Thymus (tissue), 11 donors: Measurements from ENCODE around the gene KCNG2. TPM values are rescaled to one million over a fixed set of nuclear protein-coding genes. Genes with fewer than 3 reads are reported as not detected.

Source experiments
- DNase-seq, 9 donors: peaks; one replicate each; pipeline ENCODE4 v3.0.0-alpha.2; 2013; ENCODE audit warnings: low spot score in 9 of 9, low read depth in 6 of 9, missing footprints in 1 of 9
- H3K27ac ChIP-seq, 2 donors: one replicate each; pipeline ENCODE4 v1.5.1; 2013; ENCODE audit warnings: control low read depth in 1 of 2, low read depth in 1 of 2, low read length in 1 of 2, mild to moderate bottlenecking in 1 of 2, moderate library complexity in 1 of 2
- H3K27me3 ChIP-seq, 2 donors: one replicate each; pipeline ENCODE4 v1.5.1; 2013; ENCODE audit warnings: low read length in 1 of 2; ENCODE audit not compliant: control insufficient read depth in 2 of 2, insufficient read depth in 1 of 2
- H3K36me3 ChIP-seq, 2 donors: one replicate each; pipeline ENCODE4 v1.5.1; 2013; ENCODE audit warnings: low read length in 1 of 2, mild to moderate bottlenecking in 1 of 2, moderate library complexity in 1 of 2; ENCODE audit not compliant: control insufficient read depth in 2 of 2, insufficient read depth in 2 of 2
- H3K4me1 ChIP-seq, 2 donors: one replicate each; pipeline ENCODE4 v1.5.1; 2013; ENCODE audit warnings: low read length in 2 of 2; ENCODE audit not compliant: control insufficient read depth in 2 of 2, insufficient read depth in 2 of 2
- H3K4me3 ChIP-seq, 2 donors: one replicate each; pipeline ENCODE4 v1.5.1; 2013; ENCODE audit warnings: low read length in 2 of 2, control low read depth in 1 of 2, mild to moderate bottlenecking in 1 of 2
- H3K9me3 ChIP-seq, 2 donors: one replicate each; pipeline ENCODE4 v1.5.1; 2013; ENCODE audit warnings: low read length in 1 of 2, mild to moderate bottlenecking in 1 of 2; ENCODE audit not compliant: control insufficient read depth in 2 of 2, insufficient read depth in 1 of 2
- WGBS: extraction: QIAGEN DNeasy Blood & Tissue Kit; methylation state at CpG from one replicate; pipeline ENCODE4 v1.1.7; 2013; 5-methylcytosine and 5-hydroxymethylcytosine counted together
- polyA plus RNA-seq: library from polyadenylated mRNA; stranded (reverse); fragments of 200-250 nt; gene quantifications from one replicate; pipeline ENCODE4 v1.2.3, GENCODE V29; 2013
- total RNA-seq: library from RNA; stranded (reverse); fragments of 120-200 nt; gene quantifications from one replicate; pipeline ENCODE4 v1.2.4, GENCODE V29; 2013
- donor health status: healthy.

The KCNG2 gene
- total and polyA plus RNA-seq, 2 donors: 0.14 to 0.19 TPM

DNA sequence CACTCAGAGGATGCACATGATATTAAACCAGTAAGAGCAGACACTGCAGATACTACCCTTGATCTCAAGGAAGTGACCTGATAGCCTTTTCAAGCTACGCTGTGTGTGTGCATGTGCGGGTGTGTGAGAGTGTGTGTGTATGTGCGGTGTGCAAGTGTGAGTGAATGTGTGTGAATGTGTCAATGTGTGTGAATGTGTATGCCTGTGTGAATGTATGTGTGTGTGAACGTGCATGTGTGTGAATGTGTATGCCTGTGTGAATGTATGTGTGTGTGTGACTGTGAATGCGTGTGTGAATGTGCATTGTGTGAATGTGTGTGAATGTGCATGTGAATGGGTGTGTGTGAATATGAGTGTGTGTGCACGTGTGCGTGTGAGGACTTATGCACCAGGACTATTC is 53.8 kb downstream of the KCNG2 start:
- no peak overlapping the region for H3K27ac ChIP-seq
- peaks cover 0 to 2% of the 10 kb centered on the region in 2 donors for H3K9me3 ChIP-seq
- no peaks in the 10 kb centered on the region for H3K27me3 ChIP-seq
- no peaks in the 10 kb centered on the region for H3K4me1 ChIP-seq
- WGBS: 98% methylated on average over 7 of the region's 7 CpGs
- no peak for DNase-seq
- no peaks in the 10 kb centered on the region for H3K36me3 ChIP-seq
- H3K4me3 ChIP-seq: no peak overlapping the region

DNA sequence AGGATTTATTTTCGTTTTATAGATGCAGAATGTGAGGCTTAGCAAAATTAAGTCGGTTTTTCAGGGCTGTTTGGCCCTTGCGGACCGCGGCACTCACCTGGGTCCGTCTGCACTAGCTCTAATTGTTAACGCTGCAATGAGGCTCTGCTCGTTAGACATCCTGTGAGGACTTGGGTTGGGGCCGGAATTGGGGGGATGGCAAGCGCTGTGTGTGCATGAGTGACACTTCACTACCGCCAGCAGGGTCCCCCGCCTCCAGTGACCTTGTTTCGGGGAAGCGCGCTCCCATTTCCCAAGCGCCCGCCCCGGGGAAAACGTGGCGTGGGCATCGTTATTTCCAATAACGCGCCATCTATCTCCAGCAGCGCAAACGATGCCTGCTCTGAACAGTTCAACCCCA is 54.2 kb downstream of the KCNG2 start:
- Histone ChIP-seq H3K27me3 (no peaks in the 10 kb centered on the region), H3K36me3 (no peaks in the 10 kb centered on the region), H3K9me3 (peaks cover 0 to 2% of the 10 kb centered on the region in 2 donors), H3K4me1 (no peaks in the 10 kb centered on the region), H3K4me3 (no peak overlapping the region), H3K27ac (no peak overlapping the region)
- DNase-seq: no peak
- 93% methylated on average over 25 of the region's 25 CpGs for WGBS

DNA sequence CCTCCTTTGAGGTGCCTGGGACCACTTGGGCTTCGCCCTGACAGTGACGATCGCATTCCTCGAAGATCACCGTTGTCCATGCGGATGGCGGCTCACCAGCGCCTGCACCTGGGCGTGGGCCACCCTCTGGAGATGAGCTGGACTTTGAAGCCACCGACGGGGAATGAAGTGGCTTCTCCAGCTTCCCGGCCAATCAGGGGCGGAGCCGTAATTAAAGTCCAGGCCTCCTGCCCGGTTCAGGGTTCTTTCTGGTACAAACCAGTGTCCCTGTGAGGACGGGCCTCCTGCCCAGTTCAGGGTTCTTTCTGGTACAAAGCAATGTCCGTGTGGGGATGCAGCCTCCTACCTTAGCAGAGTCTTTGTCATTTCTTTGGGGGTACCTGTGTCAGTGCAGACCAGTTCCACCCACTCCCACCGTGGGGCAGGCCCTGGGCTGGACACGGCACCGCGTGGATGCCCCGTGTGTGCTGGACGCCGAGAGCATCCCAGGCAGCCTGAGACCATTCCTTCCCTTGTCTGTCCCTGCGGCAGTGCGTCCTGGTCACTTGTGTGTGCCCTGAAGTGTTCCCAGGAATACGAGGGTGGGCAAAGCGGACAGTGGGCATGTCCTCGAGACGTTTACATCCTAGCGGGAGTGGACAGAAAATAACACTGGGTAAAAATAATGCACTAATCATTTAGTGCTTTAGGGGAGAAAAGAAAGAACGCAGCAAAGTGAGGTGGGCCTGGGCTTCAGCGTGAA is 55.0 kb downstream of the KCNG2 start:
- H3K9me3 ChIP-seq: peaks cover 0 to 2% of the 10 kb centered on the region in 2 donors
- H3K27me3 ChIP-seq: no peaks in the 10 kb centered on the region
- WGBS: 95% methylated on average over 33 of the region's 33 CpGs
- no peak overlapping the region for H3K4me3 ChIP-seq
- no peak for DNase-seq
- H3K27ac ChIP-seq: no peak overlapping the region
- no peaks in the 10 kb centered on the region for H3K36me3 ChIP-seq
- no peaks in the 10 kb centered on the region for H3K4me1 ChIP-seq

DNA sequence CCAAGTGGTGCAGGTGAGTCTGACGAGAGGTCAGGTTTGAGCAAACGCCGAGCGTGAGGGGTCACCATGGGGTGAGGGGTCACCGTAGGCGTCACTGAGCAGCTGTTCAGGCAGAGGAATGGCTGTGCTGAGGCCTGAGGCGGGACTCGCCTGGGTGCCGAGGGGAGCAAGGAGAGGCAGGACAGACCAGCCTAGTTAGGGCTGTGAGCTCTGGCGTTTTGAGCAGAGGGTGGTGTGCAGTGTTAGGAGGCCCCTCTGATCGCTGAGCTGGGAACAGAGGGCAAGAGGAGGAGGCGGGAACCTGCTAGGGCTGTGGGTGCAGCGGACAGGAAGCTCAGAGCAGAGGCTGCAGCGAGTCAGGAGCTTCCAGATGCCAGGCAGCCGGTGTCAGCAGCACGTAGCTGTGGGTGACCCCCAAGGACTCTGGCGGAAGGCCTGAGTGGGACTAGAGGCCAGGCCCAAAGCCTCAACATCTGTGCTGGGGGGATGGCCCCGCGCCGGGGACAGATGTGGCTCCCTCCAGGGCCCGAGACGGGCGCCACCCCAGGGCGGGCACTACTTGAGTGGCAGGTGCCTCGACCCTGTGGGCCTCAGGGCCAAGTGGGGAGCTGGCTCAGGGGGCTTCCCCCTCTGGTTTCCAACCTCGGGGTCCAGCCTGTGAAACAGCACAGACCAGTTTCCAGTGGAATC is 55.7 kb downstream of the KCNG2 start:
- Histone ChIP-seq H3K27ac (no peak overlapping the region), H3K4me1 (no peaks in the 10 kb centered on the region), H3K4me3 (no peak overlapping the region), H3K36me3 (no peaks in the 10 kb centered on the region), H3K9me3 (peaks cover 0 to 2% of the 10 kb centered on the region in 2 donors), H3K27me3 (no peaks in the 10 kb centered on the region)
- WGBS: 84% methylated on average over 26 of the region's 26 CpGs
- no peak for DNase-seq

DNA sequence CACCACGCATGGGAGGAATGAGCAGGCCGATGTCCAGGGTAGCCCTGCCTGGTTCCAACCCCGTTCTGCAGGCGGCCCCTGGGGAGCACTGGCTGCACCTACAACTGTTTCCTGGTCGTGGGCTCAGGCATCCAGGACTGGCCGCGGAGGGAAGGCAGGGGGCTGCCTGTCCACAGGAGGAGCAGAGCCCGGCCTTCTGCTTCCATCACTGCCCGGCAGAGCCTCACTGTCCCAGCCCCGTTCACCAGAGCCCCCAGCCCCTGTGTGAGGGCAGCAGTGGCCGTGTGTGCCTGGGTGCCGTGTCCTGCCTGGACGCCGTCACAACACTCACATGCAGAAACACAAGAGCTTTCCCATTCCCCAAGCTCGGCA is 56.2 kb downstream of the KCNG2 start:
- no peaks in the 10 kb centered on the region for H3K4me1 ChIP-seq
- no peak for DNase-seq
- no peak overlapping the region for H3K27ac ChIP-seq
- H3K36me3 ChIP-seq: no peaks in the 10 kb centered on the region
- WGBS: 94% methylated on average over 15 of the region's 15 CpGs
- no peaks in the 10 kb centered on the region for H3K27me3 ChIP-seq
- no peak overlapping the region for H3K4me3 ChIP-seq
- peaks cover 0 to 2% of the 10 kb centered on the region in 2 donors for H3K9me3 ChIP-seq

DNA sequence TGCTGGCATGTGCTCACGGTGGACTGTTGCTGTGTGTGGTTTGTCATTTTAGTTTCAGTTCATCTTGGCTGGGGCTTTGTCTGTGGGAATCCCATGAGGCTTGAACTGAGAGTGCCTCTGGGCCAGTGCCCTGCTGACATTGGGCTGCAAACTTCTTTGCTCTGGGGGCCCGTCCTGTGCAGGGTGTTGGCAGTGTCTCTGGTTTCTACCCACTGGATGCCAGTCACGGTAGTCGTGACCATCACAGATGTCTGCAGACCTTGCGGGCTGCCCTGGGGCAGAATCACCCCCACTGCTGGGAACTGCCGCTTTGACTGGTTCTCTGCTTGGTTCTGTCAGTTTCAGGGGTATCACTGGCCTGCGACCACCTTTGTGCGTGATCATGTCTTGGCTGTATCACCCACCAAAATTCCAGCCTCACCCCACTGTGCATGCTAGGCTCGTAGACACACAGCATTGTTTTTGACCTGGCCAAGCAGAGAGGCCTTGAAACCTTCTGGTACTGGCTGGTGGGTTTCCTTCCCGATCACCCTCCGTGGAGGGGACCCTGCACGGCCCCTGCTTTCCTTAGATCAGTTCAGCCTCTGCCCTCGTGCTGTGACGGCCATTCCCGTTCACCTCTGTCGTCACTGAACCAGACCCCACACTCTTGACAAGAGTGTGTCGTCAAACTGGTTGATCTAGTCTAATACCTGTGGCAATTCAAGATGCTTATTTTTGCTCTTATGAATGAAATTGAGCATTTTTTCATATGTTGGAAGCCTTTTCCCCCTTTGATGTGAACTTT is 57.6 kb downstream of the KCNG2 start:
- H3K27ac ChIP-seq: no peak overlapping the region

DNA sequence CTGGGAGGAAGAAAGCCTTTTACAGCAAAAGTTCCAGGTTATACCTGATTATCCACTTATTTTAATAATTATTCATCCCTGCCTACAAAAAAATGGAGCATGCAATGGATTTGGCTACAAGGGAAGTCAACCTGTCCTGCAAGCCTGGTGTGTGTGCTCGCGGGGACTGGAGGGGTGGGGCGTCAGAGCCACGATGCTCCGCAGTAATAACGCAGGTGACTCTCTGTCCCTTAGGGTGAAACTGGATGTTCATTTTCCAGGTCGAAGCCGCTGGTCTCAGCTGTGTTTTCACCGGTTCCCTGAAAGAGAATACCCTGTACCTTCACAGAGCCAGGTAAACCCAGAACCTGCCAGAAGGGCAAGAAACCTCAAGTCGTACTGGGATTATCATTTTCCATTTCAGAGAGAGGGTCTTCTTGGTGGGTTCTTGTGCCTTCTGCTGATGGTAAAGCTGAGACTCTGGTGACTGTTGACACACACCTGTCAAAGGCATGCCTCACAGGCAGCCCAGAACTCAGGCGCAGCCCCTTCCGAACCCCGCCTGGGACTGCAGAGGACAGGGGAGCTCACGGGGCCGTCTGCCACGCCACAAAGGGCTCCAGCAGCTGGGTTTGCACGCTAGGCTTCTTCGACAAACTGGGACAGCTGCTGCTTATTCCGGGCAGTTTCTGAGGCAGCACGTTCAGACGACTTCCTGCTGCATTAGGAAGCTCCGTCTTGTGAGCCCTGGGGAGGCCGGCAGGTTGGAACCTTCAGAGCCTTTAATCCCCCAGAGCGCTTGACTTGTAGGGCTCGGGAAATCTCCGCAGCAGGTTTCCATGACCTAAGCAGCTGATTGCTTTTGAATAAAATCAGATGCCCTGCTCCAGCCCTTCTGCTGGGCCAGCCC is 58.6 kb downstream of the KCNG2 start:
- H3K4me3 ChIP-seq: no peak overlapping the region
- WGBS: 45% methylated on average over 26 of the region's 26 CpGs
- H3K4me1 ChIP-seq: no peaks in the 10 kb centered on the region
- H3K27me3 ChIP-seq: no peaks in the 10 kb centered on the region
- no peak overlapping the region for H3K27ac ChIP-seq
- H3K9me3 ChIP-seq: no peaks in the 10 kb centered on the region
- DNase-seq: peak in 7 of 9 donors; percentile 6 to 35 (median 14)
- H3K36me3 ChIP-seq: no peaks in the 10 kb centered on the region

More for the DNA sequence above, 57.6 kb downstream of the KCNG2 start:
- no peak for DNase-seq
- Histone ChIP-seq H3K36me3 (no peaks in the 10 kb centered on the region), H3K27me3 (no peaks in the 10 kb centered on the region), H3K9me3 (no peaks in the 10 kb centered on the region), H3K4me3 (no peak overlapping the region), H3K4me1 (no peaks in the 10 kb centered on the region)
- WGBS: 92% methylated on average over 17 of the region's 17 CpGs

DNA sequence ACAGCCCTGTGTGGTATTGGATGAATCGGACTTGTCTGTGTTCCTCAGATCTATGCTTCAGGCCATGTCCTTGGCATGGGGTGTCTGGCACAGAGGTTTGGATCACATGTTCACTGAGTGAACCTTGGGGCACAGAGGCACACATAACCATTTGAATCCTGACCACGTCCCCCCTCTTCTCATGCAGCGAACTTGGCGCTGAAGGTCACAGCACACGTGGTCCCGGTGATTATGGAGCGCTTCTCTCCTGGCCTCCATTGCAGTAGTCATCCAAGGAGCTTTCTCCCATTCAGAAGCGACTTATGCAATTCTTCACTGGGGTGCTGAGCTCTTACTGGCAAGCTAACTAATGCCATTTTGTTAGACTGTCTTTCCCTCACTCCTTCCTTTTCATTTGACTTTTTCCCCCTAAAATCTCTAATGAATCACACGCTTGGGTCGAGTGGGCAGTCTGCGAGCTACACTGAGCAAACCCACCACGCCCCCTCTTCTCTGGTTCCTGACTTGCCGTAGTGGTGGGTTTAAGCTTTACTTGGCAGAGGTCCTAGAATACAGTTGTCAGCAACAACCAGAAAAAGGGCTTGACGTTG is 59.4 kb downstream of the KCNG2 start:
- no peak for DNase-seq
- no peaks in the 10 kb centered on the region for H3K27me3 ChIP-seq
- H3K27ac ChIP-seq: no peak overlapping the region
- H3K9me3 ChIP-seq: peaks cover 0 to under 1% of the 10 kb centered on the region in 2 donors
- no peak overlapping the region for H3K4me3 ChIP-seq
- no peaks in the 10 kb centered on the region for H3K36me3 ChIP-seq
- no peaks in the 10 kb centered on the region for H3K4me1 ChIP-seq
- WGBS: 82% methylated on average over 14 of the region's 14 CpGs
